PFSK-1 (cell line): ENCODE data around the gene HNF1B. TPM values are rescaled to one million over a fixed set of nuclear protein-coding genes. Genes with fewer than 3 reads are reported as not detected.

Experiments used
- FOXP2 ChIP-seq: optimal IDR thresholded peaks from 2 replicates; pipeline ENCODE3; 2011; ENCODE audit warnings: borderline replicate concordance, control low read depth, inconsistent platforms; ENCODE audit not compliant: insufficient read depth; ENCODE audit errors: extremely low read length, extremely low read depth
- POLR2AphosphoS5 ChIP-seq: IDR thresholded peaks from 2 replicates; pipeline ENCODE4 v1.6.1; 2012; ENCODE audit warnings: low read depth, mild to moderate bottlenecking, control low read depth, low read length, moderate library complexity
- REST ChIP-seq, 2 experiments: IDR thresholded peaks; 2 replicates each; pipeline versions ENCODE4 v1.6.1 to v1.8.0; 2011 to 2012; ENCODE audit warnings: low read depth in 2 of 2, low read length in 2 of 2, control low read depth in 1 of 2, inconsistent platforms in 1 of 2, mild to moderate bottlenecking in 1 of 2, moderate library complexity in 1 of 2; ENCODE audit not compliant: insufficient read depth in 1 of 2
- SIN3A ChIP-seq: IDR thresholded peaks from 2 replicates; pipeline ENCODE4 v1.6.1; 2012; ENCODE audit warnings: mild to moderate bottlenecking, low read length, moderate library complexity, borderline replicate concordance; ENCODE audit not compliant: insufficient read depth
- TAF1 ChIP-seq: IDR thresholded peaks from 2 replicates; pipeline ENCODE4 v1.6.1; 2012; ENCODE audit warnings: low read length, control low read depth, borderline replicate concordance; ENCODE audit not compliant: insufficient read depth
- polyA plus RNA-seq: library from polyadenylated mRNA; unstranded; fragments of >200 nt; gene quantifications from one replicate; pipeline ENCODE4 v1.2.1, GENCODE V29; 2012; ENCODE audit warnings: low read depth, missing spikeins; ENCODE audit not compliant: insufficient read length

Gene HNF1B, protein sequence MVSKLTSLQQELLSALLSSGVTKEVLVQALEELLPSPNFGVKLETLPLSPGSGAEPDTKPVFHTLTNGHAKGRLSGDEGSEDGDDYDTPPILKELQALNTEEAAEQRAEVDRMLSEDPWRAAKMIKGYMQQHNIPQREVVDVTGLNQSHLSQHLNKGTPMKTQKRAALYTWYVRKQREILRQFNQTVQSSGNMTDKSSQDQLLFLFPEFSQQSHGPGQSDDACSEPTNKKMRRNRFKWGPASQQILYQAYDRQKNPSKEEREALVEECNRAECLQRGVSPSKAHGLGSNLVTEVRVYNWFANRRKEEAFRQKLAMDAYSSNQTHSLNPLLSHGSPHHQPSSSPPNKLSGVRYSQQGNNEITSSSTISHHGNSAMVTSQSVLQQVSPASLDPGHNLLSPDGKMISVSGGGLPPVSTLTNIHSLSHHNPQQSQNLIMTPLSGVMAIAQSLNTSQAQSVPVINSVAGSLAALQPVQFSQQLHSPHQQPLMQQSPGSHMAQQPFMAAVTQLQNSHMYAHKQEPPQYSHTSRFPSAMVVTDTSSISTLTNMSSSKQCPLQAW
- not detected for polyA plus RNA-seq

DNA sequence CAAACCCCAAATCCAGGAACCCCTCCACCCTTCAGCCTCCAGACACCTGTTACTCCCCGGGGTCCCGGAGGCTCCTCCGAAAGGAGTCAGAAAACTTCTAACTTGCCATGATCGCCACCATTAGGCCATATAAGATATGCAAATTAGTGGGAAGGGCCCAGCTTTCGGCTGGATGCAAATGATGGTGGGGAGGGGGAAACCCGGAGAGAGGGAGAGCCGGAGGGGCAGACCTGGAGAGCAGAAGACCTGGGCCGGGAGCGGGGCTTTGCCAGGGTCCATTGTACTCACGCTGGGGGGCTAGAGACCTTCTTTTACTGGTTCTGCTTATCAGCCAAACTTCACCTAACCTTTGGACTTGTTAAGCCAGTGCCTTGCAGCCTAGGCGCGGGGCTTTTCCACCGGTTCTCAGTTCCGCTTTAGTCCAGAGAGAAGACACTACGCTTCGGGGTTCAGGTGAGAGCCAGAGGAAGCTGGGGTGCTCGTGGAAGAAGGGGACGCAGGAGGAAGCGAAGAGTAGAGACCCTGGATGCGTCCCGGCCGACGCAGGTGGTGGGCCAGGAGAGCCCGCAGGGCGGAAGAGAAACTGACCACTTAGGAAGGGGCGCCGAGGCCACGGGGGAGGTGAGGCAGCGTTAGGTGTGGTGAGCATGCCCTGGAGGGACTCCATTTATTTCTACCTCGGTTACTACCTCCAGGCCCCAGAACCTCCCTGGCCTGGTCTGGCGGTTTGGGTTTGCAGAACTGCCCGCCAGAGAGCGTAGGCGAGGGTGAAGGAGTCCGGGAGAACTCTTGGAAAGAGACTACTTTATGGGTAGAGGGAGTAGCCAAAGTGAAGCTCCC lies at the start of gene HNF1B:
TSS of gene HNF1B (minus strand) at position 99 of the 840 bp plus-strand sequence. CDS start 175 bp downstream, outside the sequence.
- TF ChIP-seq POLR2AphosphoS5 (no peak), REST (IDR thresholded peaks at IDR 0.05; ENCODE audit: insufficient read depth in 1 of 2, low read depth in 2 of 2, low read length in 2 of 2) (no peak), SIN3A (no peak), TAF1 (no peak), FOXP2 (no peak)

- TF ChIP-seq FOXP2 (no peak), POLR2AphosphoS5 (no peak), SIN3A (no peak), REST (IDR thresholded peaks at IDR 0.05; ENCODE audit: insufficient read depth in 1 of 2, low read depth in 2 of 2, low read length in 2 of 2) (no peak), TAF1 (no peak)
These were observed 47.9 kb upstream of the HNF1B start for GRCh38 chr17:37792787-37793186.

- TF ChIP-seq SIN3A (no peak), TAF1 (no peak), FOXP2 (no peak), REST (IDR thresholded peaks at IDR 0.05; ENCODE audit: insufficient read depth in 1 of 2, low read depth in 2 of 2, low read length in 2 of 2) (no peak), POLR2AphosphoS5 (no peak)
These were observed 46.9 kb upstream of the HNF1B start for GRCh38 chr17:37791447-37792399.

DNA sequence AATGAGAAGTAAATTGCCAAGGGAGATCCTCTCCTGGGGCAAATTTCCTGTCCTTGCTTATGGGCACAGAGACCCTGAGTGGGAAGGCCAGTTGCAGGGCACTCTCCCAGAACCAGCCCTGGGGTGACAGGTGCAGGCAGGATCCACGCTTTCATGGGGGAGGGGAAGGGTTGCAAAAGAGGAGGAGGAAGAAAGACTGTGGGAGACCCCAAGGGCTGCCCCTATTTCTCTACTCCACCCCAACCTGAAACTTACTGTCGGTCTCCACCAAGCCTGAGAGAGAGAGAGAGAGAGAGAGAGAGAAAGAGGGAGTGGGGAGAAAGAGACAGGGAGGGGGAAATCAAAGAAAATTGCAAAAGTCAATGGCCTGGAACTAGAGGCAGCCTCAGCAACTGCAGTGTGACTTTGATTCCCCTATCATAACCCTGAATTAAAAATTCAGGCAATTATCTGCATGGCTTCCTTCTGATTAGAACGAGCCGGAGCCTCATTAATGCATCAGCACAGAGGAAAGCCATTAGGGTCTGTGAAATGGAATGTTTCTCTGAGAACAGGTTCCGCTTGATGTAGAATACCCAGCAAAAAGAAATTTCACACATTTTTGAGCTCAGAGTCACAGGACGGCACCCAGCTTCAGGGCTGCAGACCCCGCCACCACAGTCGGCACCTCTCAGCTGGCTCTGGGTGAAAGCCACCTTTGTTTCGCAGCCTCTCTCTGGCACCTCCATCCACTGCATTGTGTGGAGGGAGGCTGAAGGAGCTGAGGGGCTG lies 45.1 kb upstream of the HNF1B start:
- no peak for TF ChIP-seq POLR2AphosphoS5
- no peak for TF ChIP-seq FOXP2
- no peak for TF ChIP-seq REST (IDR thresholded peaks at IDR 0.05; ENCODE audit: insufficient read depth in 1 of 2, low read depth in 2 of 2, low read length in 2 of 2)
- TF ChIP-seq TAF1 = no peak
- TF ChIP-seq SIN3A = no peak
